Transverse colon (tissue), 4 donors: Measurements from ENCODE around the gene KATNBL1. TPM values are rescaled to one million over a fixed set of nuclear protein-coding genes. Genes with fewer than 3 reads are reported as not detected.
A peak's percentile ranks its signal among the peaks of the same experiment; 100 is the strongest.

ENCODE experiments used
- DNase-seq: peaks from one replicate; pipeline ENCODE4 v3.0.0-alpha.2; 2019
- H3K27ac ChIP-seq, 4 donors: fragments of 200-600 bp; sonication (generic); 2 replicates each; pipeline ENCODE4 v1.5.1; 2016 to 2018; ENCODE audit warnings: inconsistent platforms in 4 of 4
- H3K27me3 ChIP-seq: fragments of 200-600 bp; sonication (generic); 2 replicates; pipeline ENCODE4 v1.5.1; 2017; ENCODE audit warnings: inconsistent platforms
- H3K36me3 ChIP-seq, 4 donors: fragments of 200-600 bp; sonication (generic); 2 replicates each; pipeline ENCODE4 v1.5.1; 2017 to 2019; ENCODE audit warnings: inconsistent platforms in 4 of 4
- H3K4me1 ChIP-seq, 4 donors: fragments of 200-600 bp; sonication (generic); 2 replicates each; pipeline ENCODE4 v1.5.1; 2017 to 2020; ENCODE audit warnings: inconsistent platforms in 4 of 4
- H3K4me3 ChIP-seq, 4 donors: fragments of 200-600 bp; sonication (generic); 1 replicate in 1 of 4; 2 replicates in 3 of 4; pipeline versions ENCODE4 v1.5.1 to v1.6.1; 2017 to 2019; ENCODE audit warnings: inconsistent platforms in 4 of 4
- H3K9me3 ChIP-seq, 2 donors: fragments of 200-600 bp; sonication (generic); 2 replicates each; pipeline ENCODE4 v1.5.1; 2017 to 2019; ENCODE audit warnings: inconsistent platforms in 2 of 2
- EP300 ChIP-seq: sonication (generic); formaldehyde crosslinking; IDR thresholded peaks from one replicate; pipeline ENCODE4 v1.6.1; 2017; ENCODE audit warnings: antibody characterized with exemption, low read depth
- POLR2A ChIP-seq: fragments of 450-650 bp; IDR thresholded peaks from one replicate; pipeline ENCODE4 v1.6.1; 2016; ENCODE audit warnings: antibody characterized with exemption, mild to moderate bottlenecking, moderate library complexity
- POLR2AphosphoS5 ChIP-seq, 3 donors: sonication (generic); formaldehyde crosslinking; IDR thresholded peaks; one replicate each; pipeline ENCODE4 v1.6.1; 2016; ENCODE audit warnings: antibody characterized with exemption in 3 of 3
- WGBS, 2 donors: methylation state at CpG; one replicate each; pipeline ENCODE4 v1.1.5; 2018; ENCODE audit warnings: low coverage in 1 of 2; 5-methylcytosine and 5-hydroxymethylcytosine counted together
- in situ Hi-C, 4 donors: fragments of 200-750 bp; cut with MboI; loops; one replicate each; pipeline versions ENCODE4 v1.15.0 to v1.15.1; 2017; ENCODE audit warnings: low sequenced_read_pairs in 3 of 4, low pct_ligation_motif_present in 1 of 4, low pct_unique_long_range_greater_than_20kb in 1 of 4
- intact Hi-C: fragments of 100-400 bp; cut with DNase I; formaldehyde crosslinking; loops from one replicate; pipeline ENCODE4 v1.15.1; 2023; ENCODE audit warnings: low total_unique reads
- total RNA-seq, 4 donors: library from RNA; depleted of rRNA; stranded (reverse); fragments of >200 nt; gene quantifications; one replicate each; pipeline ENCODE4 v1.1.0, GENCODE V29; 2016
- TF ChIP-seq, protein P1 (sequence below), 5 experiments: fragments of 200-600 bp in 3 of 5; fragments of 450-650 bp in 2 of 5; sonication (generic) in 3 of 5; IDR thresholded peaks; 1 replicate in 2 of 5; 2 replicates in 3 of 5; pipeline ENCODE4 v1.5.1; 2016 to 2017; ENCODE audit warnings: antibody characterized with exemption in 5 of 5, inconsistent platforms in 3 of 5, mild to moderate bottlenecking in 2 of 5, moderate library complexity in 1 of 5

The KATNBL1 gene
- total RNA-seq, 4 donors from 2014 or later: 41.1 to 137 (median 80.3) TPM

DNA sequence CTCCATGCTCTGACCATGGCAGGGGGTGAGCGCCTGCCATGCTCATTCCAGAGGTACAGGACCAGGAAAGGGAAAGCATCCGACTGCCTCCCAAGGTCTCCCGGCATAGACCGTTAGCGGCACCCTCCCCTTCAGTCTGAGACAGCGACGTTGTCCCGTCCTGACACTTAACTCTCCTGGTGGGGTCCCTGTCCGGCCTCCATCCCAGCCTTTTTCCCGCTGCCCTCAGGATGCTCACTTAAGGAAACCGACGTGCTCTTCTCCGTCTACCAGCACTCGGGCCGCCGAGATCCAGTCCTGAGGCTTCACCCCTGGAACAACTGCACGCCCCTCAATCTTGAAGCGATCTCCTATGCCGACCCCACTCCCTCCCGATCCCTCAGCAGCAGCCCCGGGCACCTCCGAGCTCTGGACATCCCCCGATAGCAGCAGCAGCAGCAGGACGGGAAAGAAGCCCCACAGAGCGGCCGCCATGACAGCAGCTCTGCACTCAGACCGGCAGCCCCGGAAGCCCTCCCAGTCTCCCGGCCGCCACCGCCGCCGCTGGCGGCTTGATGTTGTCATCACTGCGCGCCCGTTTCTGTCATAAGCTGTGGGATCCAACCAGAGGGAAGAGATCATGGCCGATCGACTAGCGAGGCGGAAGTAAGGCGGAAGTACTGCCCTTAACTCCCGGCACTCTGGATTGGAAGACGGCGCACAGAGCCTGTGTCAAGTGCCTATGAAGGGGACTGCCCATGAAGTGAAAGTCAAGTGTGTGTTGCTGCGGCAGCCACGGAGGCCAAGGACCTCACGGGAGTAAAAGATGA, 108.3 kb downstream of the KATNBL1 start, which contains the start of the genes EMC7 and PGBD4:
EMC7 (minus strand) TSS at position 497 of the 809 bp plus-strand sequence; CDS start at position 474, 23 bp downstream.
PGBD4 (plus strand) TSS at position 718 of the 809 bp plus-strand sequence. CDS start 449 bp downstream, outside the sequence.
- TF ChIP-seq, protein P1, sequence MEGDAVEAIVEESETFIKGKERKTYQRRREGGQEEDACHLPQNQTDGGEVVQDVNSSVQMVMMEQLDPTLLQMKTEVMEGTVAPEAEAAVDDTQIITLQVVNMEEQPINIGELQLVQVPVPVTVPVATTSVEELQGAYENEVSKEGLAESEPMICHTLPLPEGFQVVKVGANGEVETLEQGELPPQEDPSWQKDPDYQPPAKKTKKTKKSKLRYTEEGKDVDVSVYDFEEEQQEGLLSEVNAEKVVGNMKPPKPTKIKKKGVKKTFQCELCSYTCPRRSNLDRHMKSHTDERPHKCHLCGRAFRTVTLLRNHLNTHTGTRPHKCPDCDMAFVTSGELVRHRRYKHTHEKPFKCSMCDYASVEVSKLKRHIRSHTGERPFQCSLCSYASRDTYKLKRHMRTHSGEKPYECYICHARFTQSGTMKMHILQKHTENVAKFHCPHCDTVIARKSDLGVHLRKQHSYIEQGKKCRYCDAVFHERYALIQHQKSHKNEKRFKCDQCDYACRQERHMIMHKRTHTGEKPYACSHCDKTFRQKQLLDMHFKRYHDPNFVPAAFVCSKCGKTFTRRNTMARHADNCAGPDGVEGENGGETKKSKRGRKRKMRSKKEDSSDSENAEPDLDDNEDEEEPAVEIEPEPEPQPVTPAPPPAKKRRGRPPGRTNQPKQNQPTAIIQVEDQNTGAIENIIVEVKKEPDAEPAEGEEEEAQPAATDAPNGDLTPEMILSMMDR (IDR thresholded peaks at IDR 0.05): no peak
- peak; percentile 90 to 91 (median 91) for TF ChIP-seq POLR2AphosphoS5 (IDR thresholded peaks at IDR 0.05)
- no peak for TF ChIP-seq EP300
- peak; percentile 91 for TF ChIP-seq POLR2A
- H3K27me3 ChIP-seq: no peaks in the 10 kb centered on the region
- in situ Hi-C loops (loop anchor here (5.0 to 25.0 kb wide), 5 partner anchors 89 to 261 kb away; partner anchors contain the start of genes EMC4 (in 3 of the 4) and LPCAT4 (in 1 of the 4)), intact Hi-C loops (loop anchor here (5.0 to 10.0 kb wide), 2 partner anchors 121 to 243 kb away; partner anchors contain the start of genes NOP10 and NUTM1)
- no peaks in the 10 kb centered on the region for H3K36me3 ChIP-seq
- H3K27ac ChIP-seq: peak within 1 kb of the TSS; percentile 87 to 94 (median 90)
- peaks cover 6 to 27% (median 16%) of the 10 kb centered on the region in 4 donors for H3K4me1 ChIP-seq
- H3K9me3 ChIP-seq: no peaks in the 10 kb centered on the region
- H3K4me3 ChIP-seq: peak within 1 kb of the TSS; percentile 61 to 89 (median 83)
- DNase-seq: peak; percentile 99
- 0 to 2% methylated on average over 13 to 46 of the region's 48 CpGs for WGBS, 2 donors

DNA sequence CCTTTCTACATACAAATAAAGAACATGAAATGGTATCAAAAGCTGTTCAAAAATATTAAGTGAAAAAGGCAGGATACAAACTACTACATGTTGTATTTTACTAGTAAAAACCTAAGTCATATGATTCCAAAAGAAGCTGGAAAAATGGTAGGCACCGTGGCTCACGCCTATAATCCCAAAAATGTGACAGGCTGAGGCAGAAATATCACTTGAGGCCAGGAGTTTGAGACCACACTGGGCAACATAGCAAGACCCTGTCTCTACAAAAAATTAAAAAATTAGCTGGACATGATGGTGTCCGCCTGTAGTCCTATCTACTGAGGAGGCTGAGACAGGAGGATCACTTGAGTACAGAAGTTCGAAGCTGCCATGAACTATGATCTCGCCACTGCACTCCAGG, 110.0 kb downstream of the KATNBL1 start:
- DNase-seq: no peak
- H3K36me3 ChIP-seq: peaks cover 0 to 3% (median 0%) of the 10 kb centered on the region in 4 donors
- no peak overlapping the region for H3K4me3 ChIP-seq
- no peaks in the 10 kb centered on the region for H3K9me3 ChIP-seq
- H3K27me3 ChIP-seq: no peaks in the 10 kb centered on the region
- 93 to 97% methylated on average over 5 of the region's 5 CpGs for WGBS, 2 donors
- no peak overlapping the region for H3K27ac ChIP-seq
- TF ChIP-seq POLR2A: no peak
- no peak for TF ChIP-seq EP300
- no peak for TF ChIP-seq POLR2AphosphoS5 (IDR thresholded peaks at IDR 0.05)
- TF ChIP-seq, protein P1 (IDR thresholded peaks at IDR 0.05): no peak
- intact Hi-C loops: loop anchor here (5.0 to 10.0 kb wide), 2 partner anchors 122 to 245 kb away; partner anchors contain the start of genes NOP10 and NUTM1
- peaks cover 6 to 27% (median 16%) of the 10 kb centered on the region in 4 donors for H3K4me1 ChIP-seq
- in situ Hi-C loops: loop anchor here (5.0 to 25.0 kb wide), 7 partner anchors 88 to 487 kb away; partner anchors contain the start of genes EMC4 (in 3 of the 4), LPCAT4 (in 3 of the 4), GOLGA8B (in 1 of the 4) and NOP10 (in 1 of the 4)

Other genes with a start within 250 kb of the KATNBL1 start
- not detected for gene CHRM5, start 241.6 kb downstream of the KATNBL1 start, total RNA-seq
- 10 to 100 TPM in 1 of 4 donors, 1 to 10 TPM in 3; 4.9 to 21.3 (median 7.6) TPM for gene AVEN, start 170.9 kb downstream of the KATNBL1 start, total RNA-seq
- 10 to 100 TPM in 3 of 4 donors, 1 to 10 TPM in 1; 1.8 to 39.7 (median 24.5) TPM for gene EMC7, start 108.2 kb downstream of the KATNBL1 start, total RNA-seq
- 1 to 10 TPM; 1.1 to 7.6 (median 1.9) TPM for gene PGBD4, start 108.0 kb downstream of the KATNBL1 start, total RNA-seq
- gene EMC4, start 14.9 kb upstream of the KATNBL1 start, total RNA-seq: 100 to 1,000 TPM in 2 of 4 donors, 10 to 100 TPM in 2; 71.4 to 148 (median 111) TPM
- 10 to 100 TPM in 3 of 4 donors, 1 to 10 TPM in 1; 9.2 to 52.6 (median 26.9) TPM for gene SLC12A6, start 127.7 kb upstream of the KATNBL1 start, total RNA-seq
- 100 to 1,000 TPM in 3 of 4 donors, 10 to 100 TPM in 1; 41.1 to 166 (median 152) TPM for gene NOP10, start 133.0 kb upstream of the KATNBL1 start, total RNA-seq
- not detected for gene NUTM1, start 133.2 kb upstream of the KATNBL1 start, total RNA-seq
- gene LPCAT4, start 157.1 kb upstream of the KATNBL1 start, total RNA-seq: 100 to 1,000 TPM; 109 to 380 (median 143) TPM
- gene GOLGA8A, start 227.7 kb upstream of the KATNBL1 start, total RNA-seq: 100 to 1,000 TPM in 1 of 4 donors, 10 to 100 TPM in 3; 34.8 to 120 (median 47.1) TPM